ENCODE measurements around the gene OTULIN.

The OTULIN gene

DNA sequence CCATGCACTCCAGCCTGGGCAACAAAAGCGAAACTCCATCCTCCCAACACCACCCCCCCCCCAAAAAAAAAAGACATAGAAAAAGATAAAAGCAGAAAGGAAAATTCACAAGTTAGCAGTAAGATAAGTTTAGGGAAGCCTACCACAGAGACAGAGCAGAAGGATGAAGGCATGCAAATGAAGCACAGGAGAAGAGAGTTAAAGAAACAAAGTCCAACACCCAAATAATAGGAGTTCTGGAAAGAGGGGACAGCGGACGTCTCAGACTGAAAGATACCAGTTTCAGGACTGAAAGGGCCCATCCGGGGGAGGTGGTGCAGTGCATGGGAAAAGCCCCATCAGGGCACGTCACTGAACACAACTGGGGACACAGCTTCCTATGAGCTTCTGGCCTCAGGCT, 54.3 kb downstream of the OTULIN start:
- H3K4me3 ChIP-seq (ENCODE audit: low read length, poor library complexity, severe bottlenecking): no peak overlapping the region
- H3K27me3 ChIP-seq (ENCODE audit: insufficient read depth, low read length, poor library complexity, severe bottlenecking): no peaks in the 10 kb centered on the region
- H3K4me1 ChIP-seq (ENCODE audit: insufficient read depth, low read length, poor library complexity, severe bottlenecking): no peaks in the 10 kb centered on the region
- peaks cover 35% of the 10 kb centered on the region; the same call in 1 of the 2 replicates for H3K36me3 ChIP-seq (ENCODE audit: insufficient read depth, low read length)
- no peak overlapping the region for H2AFZ ChIP-seq (ENCODE audit: low read length)
- no peaks in the 10 kb centered on the region for H3K79me2 ChIP-seq (ENCODE audit: insufficient read depth, low read length)
- H3K9ac ChIP-seq (ENCODE audit: low read depth, low read length, poor library complexity, severe bottlenecking): no peak overlapping the region
- TF ChIP-seq, protein P1, sequence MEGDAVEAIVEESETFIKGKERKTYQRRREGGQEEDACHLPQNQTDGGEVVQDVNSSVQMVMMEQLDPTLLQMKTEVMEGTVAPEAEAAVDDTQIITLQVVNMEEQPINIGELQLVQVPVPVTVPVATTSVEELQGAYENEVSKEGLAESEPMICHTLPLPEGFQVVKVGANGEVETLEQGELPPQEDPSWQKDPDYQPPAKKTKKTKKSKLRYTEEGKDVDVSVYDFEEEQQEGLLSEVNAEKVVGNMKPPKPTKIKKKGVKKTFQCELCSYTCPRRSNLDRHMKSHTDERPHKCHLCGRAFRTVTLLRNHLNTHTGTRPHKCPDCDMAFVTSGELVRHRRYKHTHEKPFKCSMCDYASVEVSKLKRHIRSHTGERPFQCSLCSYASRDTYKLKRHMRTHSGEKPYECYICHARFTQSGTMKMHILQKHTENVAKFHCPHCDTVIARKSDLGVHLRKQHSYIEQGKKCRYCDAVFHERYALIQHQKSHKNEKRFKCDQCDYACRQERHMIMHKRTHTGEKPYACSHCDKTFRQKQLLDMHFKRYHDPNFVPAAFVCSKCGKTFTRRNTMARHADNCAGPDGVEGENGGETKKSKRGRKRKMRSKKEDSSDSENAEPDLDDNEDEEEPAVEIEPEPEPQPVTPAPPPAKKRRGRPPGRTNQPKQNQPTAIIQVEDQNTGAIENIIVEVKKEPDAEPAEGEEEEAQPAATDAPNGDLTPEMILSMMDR (conservative IDR thresholded peaks at IDR 0.05; ENCODE audit: low read length): no peak
- no peak for TF ChIP-seq EZH2phosphoT487 (IDR thresholded peaks at IDR 0.05; ENCODE audit: borderline replicate concordance)
- no peaks in the 10 kb centered on the region for H3F3A ChIP-seq (ENCODE audit: low read depth)
- no peaks in the 10 kb centered on the region for H3K9me2 ChIP-seq (replicated peaks; ENCODE audit: low read depth, low read length)
- no peaks in the 10 kb centered on the region for H4K20me1 ChIP-seq (ENCODE audit: insufficient read depth, low read length, poor library complexity, severe bottlenecking)
- H3K9me3 ChIP-seq (ENCODE audit: insufficient read depth, low read depth, low read length): no peaks in the 10 kb centered on the region
- no peak overlapping the region for H3K4me2 ChIP-seq (ENCODE audit: low read depth, low read length, poor library complexity, severe bottlenecking)

- Histone ChIP-seq H3K9me2 (replicated peaks; ENCODE audit: low read depth, low read length) (no peaks in the 10 kb centered on the region), H2AFZ (ENCODE audit: low read length) (no peak overlapping the region), H3K27me3 (ENCODE audit: insufficient read depth, low read length, poor library complexity, severe bottlenecking) (no peaks in the 10 kb centered on the region), H3K4me2 (ENCODE audit: low read depth, low read length, poor library complexity, severe bottlenecking) (no peak overlapping the region), H3K36me3 (ENCODE audit: insufficient read depth, low read length) (peaks cover 22% of the 10 kb centered on the region; the same call in 1 of the 2 replicates), H3K9ac (ENCODE audit: low read depth, low read length, poor library complexity, severe bottlenecking) (no peak overlapping the region), H3K4me1 (ENCODE audit: insufficient read depth, low read length, poor library complexity, severe bottlenecking) (no peaks in the 10 kb centered on the region), H3K79me2 (ENCODE audit: insufficient read depth, low read length) (no peaks in the 10 kb centered on the region), H3F3A (ENCODE audit: low read depth) (no peaks in the 10 kb centered on the region), H4K20me1 (ENCODE audit: insufficient read depth, low read length, poor library complexity, severe bottlenecking) (no peaks in the 10 kb centered on the region), H3K9me3 (ENCODE audit: insufficient read depth, low read depth, low read length) (no peaks in the 10 kb centered on the region), H3K4me3 (ENCODE audit: low read length, poor library complexity, severe bottlenecking) (no peak overlapping the region)
- TF ChIP-seq, protein P1 (conservative IDR thresholded peaks at IDR 0.05; ENCODE audit: low read length): no peak
These were observed 55.9 kb downstream of the OTULIN start for GRCh38 chr5:14720236-14720923.

DNA sequence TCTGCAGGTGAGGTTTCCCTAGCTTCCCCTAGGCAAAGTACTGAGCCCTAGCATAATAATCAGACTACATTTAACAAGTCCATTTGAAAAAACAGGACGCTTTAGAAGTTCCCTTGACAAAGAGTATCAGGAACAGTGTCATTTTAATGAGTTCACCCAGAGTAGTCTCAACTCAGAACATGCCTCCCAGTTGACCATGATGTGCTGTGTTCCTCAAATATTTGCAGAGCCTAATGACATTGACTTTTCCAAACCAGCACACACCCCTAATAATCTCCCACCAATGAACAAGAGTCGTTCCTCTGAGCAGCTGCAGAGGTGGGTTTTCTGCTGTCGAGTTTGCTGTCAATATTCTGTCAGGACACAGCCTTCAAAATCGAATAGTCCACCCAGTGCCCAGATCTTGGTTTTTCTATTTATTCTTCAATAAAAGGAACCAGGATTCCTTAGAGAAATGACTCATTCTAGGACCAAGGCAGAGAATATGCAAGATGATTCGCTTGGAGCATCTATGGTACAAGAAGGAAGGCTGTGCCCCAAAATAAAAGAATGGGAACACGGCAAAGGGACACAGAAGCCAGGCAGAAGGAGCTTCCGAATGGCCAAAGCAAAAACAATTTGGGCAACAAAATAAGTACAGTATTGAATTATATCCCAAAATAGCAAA, 57.6 kb downstream of the OTULIN start:
- H3K9me3 ChIP-seq (ENCODE audit: insufficient read depth, low read depth, low read length): no peaks in the 10 kb centered on the region
- no peak overlapping the region for H3K9ac ChIP-seq (ENCODE audit: low read depth, low read length, poor library complexity, severe bottlenecking)
- no peaks in the 10 kb centered on the region for H4K20me1 ChIP-seq (ENCODE audit: insufficient read depth, low read length, poor library complexity, severe bottlenecking)
- no peak overlapping the region for H3K4me3 ChIP-seq (ENCODE audit: low read length, poor library complexity, severe bottlenecking)
- no peak overlapping the region for H3K4me2 ChIP-seq (ENCODE audit: low read depth, low read length, poor library complexity, severe bottlenecking)
- no peaks in the 10 kb centered on the region for H3F3A ChIP-seq (ENCODE audit: low read depth)
- H3K4me1 ChIP-seq (ENCODE audit: insufficient read depth, low read length, poor library complexity, severe bottlenecking): no peaks in the 10 kb centered on the region
- H3K36me3 ChIP-seq (ENCODE audit: insufficient read depth, low read length): peaks cover 13% of the 10 kb centered on the region; the same call in 1 of the 2 replicates
- no peaks in the 10 kb centered on the region for H3K9me2 ChIP-seq (replicated peaks; ENCODE audit: low read depth, low read length)
- no peak for TF ChIP-seq EZH2phosphoT487 (IDR thresholded peaks at IDR 0.05; ENCODE audit: borderline replicate concordance)
- TF ChIP-seq, protein P1 (conservative IDR thresholded peaks at IDR 0.05; ENCODE audit: low read length): no peak
- no peak overlapping the region for H2AFZ ChIP-seq (ENCODE audit: low read length)
- H3K79me2 ChIP-seq (ENCODE audit: insufficient read depth, low read length): no peaks in the 10 kb centered on the region
- H3K27me3 ChIP-seq (ENCODE audit: insufficient read depth, low read length, poor library complexity, severe bottlenecking): no peaks in the 10 kb centered on the region
